ENCODE results near the gene TMC1.

DNA sequence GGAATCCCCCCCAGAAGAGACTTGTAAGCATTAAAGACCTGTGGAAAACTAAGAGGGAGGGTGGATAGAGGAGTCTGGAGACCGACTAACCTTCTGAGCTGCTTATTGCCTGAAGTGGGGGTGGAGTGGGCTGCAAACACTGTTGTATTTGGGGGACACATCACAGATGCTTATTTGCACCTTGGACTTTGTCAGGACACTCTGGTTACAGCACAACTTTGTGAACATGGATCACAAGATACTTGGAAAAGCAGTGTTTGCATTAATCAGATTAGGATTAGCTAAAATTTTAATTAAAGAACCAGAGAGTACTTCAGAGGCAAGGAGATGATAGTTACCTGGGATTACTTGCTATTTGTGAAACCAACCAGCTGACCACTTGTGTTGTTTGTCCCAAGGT lies 30.9 kb downstream of the TMC1 start:
- TF ChIP-seq, protein P1, sequence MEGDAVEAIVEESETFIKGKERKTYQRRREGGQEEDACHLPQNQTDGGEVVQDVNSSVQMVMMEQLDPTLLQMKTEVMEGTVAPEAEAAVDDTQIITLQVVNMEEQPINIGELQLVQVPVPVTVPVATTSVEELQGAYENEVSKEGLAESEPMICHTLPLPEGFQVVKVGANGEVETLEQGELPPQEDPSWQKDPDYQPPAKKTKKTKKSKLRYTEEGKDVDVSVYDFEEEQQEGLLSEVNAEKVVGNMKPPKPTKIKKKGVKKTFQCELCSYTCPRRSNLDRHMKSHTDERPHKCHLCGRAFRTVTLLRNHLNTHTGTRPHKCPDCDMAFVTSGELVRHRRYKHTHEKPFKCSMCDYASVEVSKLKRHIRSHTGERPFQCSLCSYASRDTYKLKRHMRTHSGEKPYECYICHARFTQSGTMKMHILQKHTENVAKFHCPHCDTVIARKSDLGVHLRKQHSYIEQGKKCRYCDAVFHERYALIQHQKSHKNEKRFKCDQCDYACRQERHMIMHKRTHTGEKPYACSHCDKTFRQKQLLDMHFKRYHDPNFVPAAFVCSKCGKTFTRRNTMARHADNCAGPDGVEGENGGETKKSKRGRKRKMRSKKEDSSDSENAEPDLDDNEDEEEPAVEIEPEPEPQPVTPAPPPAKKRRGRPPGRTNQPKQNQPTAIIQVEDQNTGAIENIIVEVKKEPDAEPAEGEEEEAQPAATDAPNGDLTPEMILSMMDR (IDR thresholded peaks at IDR 0.05), result no peak
- no peak for TF ChIP-seq POLR2A (IDR thresholded peaks at IDR 0.05)

Data from upper lobe of left lung (tissue), 4 donors.